Activated CD4-positive, alpha-beta memory T cell treated with anti-CD3 and anti-CD28 coated beads, Interleukin-2, amount 10 ng/mL, durations not matched to agents 7 days and 5 days (primary cell): ENCODE results near the gene RHCG. TPM values are rescaled to one million over a fixed set of nuclear protein-coding genes. Genes with fewer than 3 reads are reported as not detected.

Source experiments
- CTCF ChIA-PET: fragments of 350-600 bp; sonication (Branson Sonifier 250); formaldehyde crosslinking; loops from one replicate; lab custom pipeline; 2021; ENCODE audit warnings: antibody characterized with exemption, inconsistent platforms; lab: Charles Lee
- POLR2A ChIA-PET: fragments of 350-600 bp; sonication (Branson Sonifier 250); formaldehyde crosslinking; loops from one replicate; lab custom pipeline; 2021; ENCODE audit warnings: antibody characterized with exemption; lab: Charles Lee
- DNase-seq: peaks from one replicate; pipeline ENCODE4 v3.0.0-alpha.2; 2020
- H3K27ac Mint-ChIP-seq: one replicate; pipeline ENCODE4 v1.8.0; 2021; ENCODE audit warnings: mild to moderate bottlenecking, mixed read lengths
- H3K27me3 Mint-ChIP-seq: one replicate; pipeline ENCODE4 v1.8.0; 2021; ENCODE audit warnings: mixed read lengths
- H3K36me3 Mint-ChIP-seq: one replicate; pipeline ENCODE4 v1.8.0; 2021; ENCODE audit warnings: low read depth, mixed read lengths
- H3K4me1 Mint-ChIP-seq: one replicate; pipeline ENCODE4 v1.8.0; 2021; ENCODE audit warnings: mixed read lengths
- H3K4me3 Mint-ChIP-seq: one replicate; pipeline ENCODE4 v1.8.0; 2021; ENCODE audit warnings: mild to moderate bottlenecking, mixed read lengths
- H3K9me3 Mint-ChIP-seq: one replicate; pipeline ENCODE4 v1.8.0; 2021; ENCODE audit warnings: mixed read lengths
- total RNA-seq, 2 experiments: library from RNA; stranded (reverse); gene quantifications; one replicate each; pipeline ENCODE4 v1.2.3, GENCODE V29; 2021

Gene RHCG
- total RNA-seq, 2 experiments from 2014 or later: not detected

DNA sequence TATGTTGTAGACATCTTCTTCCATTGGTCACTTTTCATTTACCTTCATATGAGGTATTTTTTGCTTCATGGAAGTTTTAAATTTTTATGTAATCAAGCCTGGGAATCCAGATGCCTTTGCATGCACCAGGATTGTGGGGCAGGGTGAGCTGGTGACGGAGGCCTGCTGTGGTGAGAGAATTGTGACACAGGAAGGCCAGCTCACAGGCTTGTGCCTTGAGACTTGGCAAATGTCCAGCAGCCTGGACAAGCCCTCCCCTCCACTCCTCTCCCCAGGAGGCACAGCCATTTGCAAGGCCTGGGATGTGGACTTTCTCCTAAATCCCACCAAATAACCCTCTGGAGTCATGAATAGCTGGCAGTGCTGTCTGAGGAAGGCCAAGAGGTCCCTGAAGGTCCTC is 67.4 kb downstream of the RHCG start:
- Mint-ChIP-seq H3K9me3 (no peaks in the 10 kb centered on the region), H3K27me3 (peaks cover 31% of the 10 kb centered on the region), H3K36me3 (no peaks in the 10 kb centered on the region), H3K27ac (no peak overlapping the region), H3K4me1 (peaks cover 4% of the 10 kb centered on the region), H3K4me3 (no peak overlapping the region)
- DNase-seq: no peak
- CTCF ChIA-PET: interaction anchor here (0.6 to 7.2 kb wide), 5 partner anchors 10 to 386 kb away, joined by 3 to 142 read pairs (median 5); no protein-coding TSS in a partner anchor
- POLR2A ChIA-PET: no interaction called here

DNA sequence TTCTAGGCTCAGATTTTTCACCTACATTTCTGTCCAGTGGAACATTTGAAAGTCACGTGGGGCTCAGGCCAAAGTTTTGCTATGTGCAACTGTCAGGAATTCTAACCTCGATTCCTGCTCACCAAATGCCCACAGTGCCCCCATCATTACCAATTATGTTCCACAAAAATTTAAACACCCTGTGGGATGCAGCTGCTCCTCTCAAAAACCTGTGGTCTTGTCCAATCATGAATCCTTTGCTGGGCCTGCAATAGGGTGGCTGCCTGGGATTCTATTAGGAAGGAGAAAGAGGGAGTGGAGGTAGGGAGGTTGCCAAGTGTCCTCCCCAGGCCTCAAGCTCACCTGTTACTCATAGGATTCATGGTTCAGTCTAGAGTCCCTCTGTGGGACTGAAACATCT is 68.1 kb downstream of the RHCG start:
- peaks cover 4% of the 10 kb centered on the region for H3K4me1 Mint-ChIP-seq
- H3K27ac Mint-ChIP-seq: no peak overlapping the region
- H3K9me3 Mint-ChIP-seq: no peaks in the 10 kb centered on the region
- CTCF ChIA-PET: interaction anchor here (1.4 to 7.2 kb wide), 2 partner anchors 70 to 221 kb away, joined by 6 to 142 read pairs; no protein-coding TSS in a partner anchor
- POLR2A ChIA-PET: no interaction called here
- no peak overlapping the region for H3K4me3 Mint-ChIP-seq
- H3K36me3 Mint-ChIP-seq: no peaks in the 10 kb centered on the region
- no peak for DNase-seq
- peaks cover 33% of the 10 kb centered on the region for H3K27me3 Mint-ChIP-seq

DNA sequence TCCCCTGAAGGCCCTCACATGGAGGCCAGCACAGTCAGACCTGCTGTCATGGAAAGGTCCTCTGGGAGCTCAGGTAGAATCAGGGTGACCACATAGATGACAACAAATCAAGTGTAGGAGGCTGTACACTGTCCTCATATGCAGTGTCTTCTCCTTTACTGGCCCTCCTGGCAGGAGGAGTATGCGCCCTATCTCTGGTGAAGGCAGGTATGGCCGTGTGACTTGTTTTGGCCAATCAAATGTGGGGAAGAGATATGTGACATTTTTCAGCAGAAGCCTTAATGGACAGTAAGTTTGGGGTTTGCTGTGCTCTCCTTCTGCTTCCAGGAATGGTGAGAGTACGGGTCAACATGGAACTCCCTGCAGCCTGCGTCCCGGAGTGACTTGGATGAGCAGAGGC is 69.9 kb downstream of the RHCG start:
- ChIA-PET POLR2A (no interaction called here), CTCF (interaction anchor here (7.2 kb wide), 1 partner anchor 68 kb away, joined by 142 read pairs; no protein-coding TSS in a partner anchor)
- Mint-ChIP-seq H3K9me3 (no peaks in the 10 kb centered on the region), H3K4me1 (peaks cover 4% of the 10 kb centered on the region), H3K27me3 (peaks cover 35% of the 10 kb centered on the region), H3K36me3 (no peaks in the 10 kb centered on the region), H3K4me3 (no peak overlapping the region), H3K27ac (no peak overlapping the region)
- DNase-seq: no peak

DNA sequence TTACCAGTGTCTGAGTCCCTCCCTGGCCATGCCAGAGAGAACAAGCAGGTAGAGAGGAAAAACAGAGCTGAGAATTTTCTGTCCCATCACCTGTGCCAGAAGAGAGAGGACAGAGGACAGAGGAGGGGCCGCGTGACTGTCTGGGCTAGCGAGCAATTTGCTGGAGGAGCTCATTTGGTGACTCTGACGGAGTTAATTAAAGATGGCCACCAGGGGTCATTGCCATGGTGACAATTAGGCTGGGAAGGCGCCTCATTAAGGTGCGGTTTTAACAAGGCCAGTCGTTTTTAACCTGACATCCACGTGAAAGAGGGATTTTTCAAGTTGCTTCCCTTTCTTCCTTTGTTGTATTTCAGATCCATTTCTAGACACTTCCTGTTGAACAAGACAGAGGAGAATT is 72.4 kb downstream of the RHCG start:
- H3K27ac Mint-ChIP-seq: no peak overlapping the region
- DNase-seq: no peak
- peaks cover 38% of the 10 kb centered on the region for H3K27me3 Mint-ChIP-seq
- H3K4me3 Mint-ChIP-seq: no peak overlapping the region
- H3K36me3 Mint-ChIP-seq: no peaks in the 10 kb centered on the region
- POLR2A ChIA-PET: no interaction called here
- CTCF ChIA-PET: interaction anchor here (0.8 to 2.3 kb wide), 2 partner anchors 66 to 89 kb away, joined by 3 to 13 read pairs; partner anchors contain the start of gene POLG
- no peaks in the 10 kb centered on the region for H3K9me3 Mint-ChIP-seq
- no peaks in the 10 kb centered on the region for H3K4me1 Mint-ChIP-seq

Other genes starting within 250 kb of the RHCG start
- gene POLG, start 161.8 kb downstream of the RHCG start, total RNA-seq: 100 to 1,000 TPM; 106 to 109 TPM
- gene TICRR, start 78.9 kb upstream of the RHCG start, total RNA-seq: 10 to 100 TPM; 18.2 to 18.5 TPM
- under 1 TPM; 0.13 to 0.15 TPM for gene KIF7, start 158.9 kb upstream of the RHCG start, total RNA-seq
- gene PLIN1, start 182.8 kb upstream of the RHCG start, total RNA-seq: under 1 TPM; 0.08 to 0.15 TPM
- 1 to 10 TPM; 2.4 to 2.8 TPM for gene PEX11A, start 194.2 kb upstream of the RHCG start, total RNA-seq
- not detected for gene WDR93, start 194.2 kb upstream of the RHCG start, total RNA-seq